Testis (tissue), 3 donors: ENCODE data around the gene ATP5MG. TPM values are rescaled to one million over a fixed set of nuclear protein-coding genes. Genes with fewer than 3 reads are reported as not detected.

ENCODE experiments used
- DNase-seq: peaks from one replicate; pipeline ENCODE4 v3.0.0-alpha.2; 2019
- H3K27ac ChIP-seq, 2 donors: fragments of 200-600 bp; sonication (generic); one replicate each; pipeline ENCODE4 v1.5.1; 2019
- H3K27me3 ChIP-seq: fragments of 200-600 bp; sonication (generic); one replicate; pipeline ENCODE4 v1.5.1; 2019
- H3K36me3 ChIP-seq: fragments of 200-600 bp; sonication (generic); one replicate; pipeline ENCODE4 v1.5.1; 2017; ENCODE audit warnings: low read depth; ENCODE audit errors: missing control alignments
- H3K4me1 ChIP-seq: fragments of 200-600 bp; sonication (generic); one replicate; pipeline ENCODE4 v1.5.1; 2019
- H3K4me3 ChIP-seq, 2 donors: fragments of 200-600 bp; sonication (generic); one replicate each; pipeline ENCODE4 v1.5.1; 2017 to 2019
- H3K9me3 ChIP-seq: fragments of 200-600 bp; sonication (generic); one replicate; pipeline ENCODE4 v1.5.1; 2017
- CTCF ChIP-seq, 3 experiments: fragments of 450-650 bp in 2 of 3; fragments of 200-600 bp in 1 of 3; sonication (generic) in 1 of 3; IDR thresholded peaks; one replicate each; pipeline ENCODE4 v1.5.1; 2016 to 2019; ENCODE audit warnings: antibody characterized with exemption in 3 of 3, mild to moderate bottlenecking in 2 of 3, moderate library complexity in 1 of 3
- POLR2A ChIP-seq: fragments of 450-650 bp; IDR thresholded peaks from one replicate; pipeline ENCODE4 v1.6.1; 2017; ENCODE audit warnings: antibody characterized with exemption, mild to moderate bottlenecking, moderate library complexity
- WGBS, 2 donors: methylation state at CpG; one replicate each; pipeline ENCODE4 v1.1.5; 2018; 5-methylcytosine and 5-hydroxymethylcytosine counted together
- intact Hi-C: fragments of 100-400 bp; cut with DNase I; formaldehyde crosslinking; loops from one replicate; pipeline ENCODE4 v1.15.1; 2023; ENCODE audit warnings: low total_unique reads
- polyA plus RNA-seq: library from polyadenylated mRNA; stranded (reverse); fragments of 350-450 nt; fragmentation: Illumina TruSeq; extraction: RNeasy Lipid Tissue Mini Kit (QIAGEN cat#74804); gene quantifications from one replicate; pipeline ENCODE4 v1.2.3, GENCODE V29; 2014; ENCODE audit warnings: low read depth, low replicate concordance; ENCODE audit not compliant: insufficient read depth
- total RNA-seq, 2 donors: library from RNA; depleted of rRNA; stranded (reverse); fragments of >200 nt; gene quantifications; one replicate each; pipeline ENCODE4 v1.2.3, GENCODE V29; 2016

The ATP5MG gene
- total and polyA plus RNA-seq, 3 donors from 2014 or later, result 35.9 to 193 (median 40.0) TPM

DNA sequence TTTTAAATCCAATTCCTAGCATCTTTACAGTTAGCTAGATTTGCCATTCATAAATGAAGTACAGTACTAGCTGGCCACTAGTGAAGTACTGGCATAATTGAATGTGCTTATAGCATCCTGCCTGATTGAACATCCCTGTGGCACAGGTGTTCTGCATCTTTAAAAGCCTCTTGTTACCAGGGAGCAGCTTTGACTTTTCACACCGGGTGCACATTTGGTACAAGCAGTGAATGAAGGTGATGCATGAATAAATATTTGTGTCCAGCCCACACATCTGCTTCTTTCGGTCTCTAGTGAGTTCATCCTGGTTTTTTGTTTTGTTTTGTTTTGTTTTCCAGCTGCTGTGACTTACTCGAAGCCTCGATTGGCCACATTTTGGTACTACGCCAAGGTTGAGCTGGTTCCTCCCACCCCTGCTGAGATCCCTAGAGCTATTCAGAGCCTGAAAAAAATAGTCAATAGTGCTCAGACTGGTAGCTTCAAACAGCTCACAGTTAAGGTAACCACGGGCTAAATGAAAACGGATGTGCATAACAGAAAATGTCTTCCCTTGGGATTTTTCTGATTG is 5.3 kb downstream of the ATP5MG start:
- Histone ChIP-seq H3K27ac (no peak overlapping the region), H3K4me3 (no peak overlapping the region), H3K4me1 (peaks cover 13% of the 10 kb centered on the region), H3K36me3 (no peaks in the 10 kb centered on the region), H3K9me3 (no peaks in the 10 kb centered on the region), H3K27me3 (no peaks in the 10 kb centered on the region)
- 56 to 74% methylated on average over 7 of the region's 7 CpGs for WGBS, 2 donors
- no peak for TF ChIP-seq CTCF (IDR thresholded peaks at IDR 0.05)
- TF ChIP-seq POLR2A, result no peak
- intact Hi-C loops, result loop anchor here (10.0 kb wide), 1 partner anchor 88 kb away; no protein-coding TSS in a partner anchor
- DNase-seq, result no peak

GRCh38 chr11:118410055-118410745 is 8.8 kb downstream of the ATP5MG start:
- TF ChIP-seq POLR2A, result no peak
- no peak for TF ChIP-seq CTCF (IDR thresholded peaks at IDR 0.05)
- intact Hi-C loops, result no loop called here

DNA sequence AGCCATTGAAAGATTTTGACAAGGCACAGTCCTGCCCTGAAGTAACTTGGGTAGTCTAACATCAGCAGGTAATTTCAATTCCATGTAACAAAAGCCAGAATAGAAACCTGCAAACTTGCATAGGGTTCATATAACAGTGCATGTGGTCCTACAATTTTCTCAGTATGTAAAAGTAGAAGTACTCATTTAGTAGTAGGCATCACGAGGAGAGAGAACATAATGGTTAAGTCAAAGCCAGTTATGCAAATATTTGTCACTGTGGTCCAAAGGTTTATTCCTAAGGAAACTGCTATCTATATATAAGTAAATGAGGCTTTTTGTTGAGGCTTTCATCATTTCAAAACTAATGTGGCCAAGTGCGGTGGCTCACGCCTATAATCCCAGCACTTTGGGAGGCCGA is 10.1 kb downstream of the ATP5MG start:
- no peaks in the 10 kb centered on the region for H3K36me3 ChIP-seq
- TF ChIP-seq CTCF (IDR thresholded peaks at IDR 0.05) (no peak), POLR2A (no peak)
- no peak for DNase-seq
- H3K27me3 ChIP-seq, result no peaks in the 10 kb centered on the region
- no peak overlapping the region for H3K27ac ChIP-seq
- no peaks in the 10 kb centered on the region for H3K9me3 ChIP-seq
- intact Hi-C loops, result no loop called here
- 95% methylated on average over 4 of the region's 4 CpGs for WGBS, 2 donors
- H3K4me1 ChIP-seq, result no peaks in the 10 kb centered on the region
- no peak overlapping the region for H3K4me3 ChIP-seq

More at GRCh38 chr11:118410055-118410745, 8.8 kb downstream of the ATP5MG start:
- Histone ChIP-seq H3K36me3 (no peaks in the 10 kb centered on the region), H3K4me1 (no peaks in the 10 kb centered on the region), H3K27me3 (no peaks in the 10 kb centered on the region), H3K4me3 (no peak overlapping the region), H3K27ac (no peak overlapping the region), H3K9me3 (no peaks in the 10 kb centered on the region)
- 83 to 86% methylated on average over 7 of the region's 7 CpGs for WGBS, 2 donors
- DNase-seq, result no peak

DNA sequence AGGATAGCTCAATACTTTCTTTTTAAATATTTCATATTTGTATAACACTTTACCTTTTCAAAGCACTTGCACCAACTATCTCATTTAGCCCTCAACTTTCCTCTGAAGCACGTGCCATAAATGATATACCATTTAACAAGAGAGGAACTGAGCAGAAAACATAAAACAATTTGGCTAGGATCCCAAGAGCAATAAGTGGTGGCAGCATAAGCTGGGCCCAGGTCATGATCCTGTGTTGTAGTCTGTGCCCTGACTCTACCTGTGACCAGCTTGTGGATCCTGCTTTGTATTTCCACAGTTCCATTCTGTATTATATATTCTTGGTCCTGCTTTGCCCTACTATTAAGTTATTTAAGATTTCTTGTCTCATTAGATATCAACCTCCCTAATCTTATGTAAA is 11.5 kb downstream of the ATP5MG start:
- intact Hi-C loops, result no loop called here
- Histone ChIP-seq H3K36me3 (no peaks in the 10 kb centered on the region), H3K4me1 (no peaks in the 10 kb centered on the region), H3K27me3 (no peaks in the 10 kb centered on the region), H3K27ac (no peak overlapping the region), H3K4me3 (no peak overlapping the region), H3K9me3 (no peaks in the 10 kb centered on the region)
- 82 to 83% methylated on average over 1 of the region's 1 CpG for WGBS, 2 donors
- TF ChIP-seq CTCF (IDR thresholded peaks at IDR 0.05) (no peak), POLR2A (no peak)
- no peak for DNase-seq
